Thoracic aorta (tissue), 2 donors: ENCODE data around the gene SLC7A1. TPM values are rescaled to one million over a fixed set of nuclear protein-coding genes. Genes with fewer than 3 reads are reported as not detected.

Source experiments
- ATAC-seq: fragments of 150-250 bp; one replicate; pipeline ENCODE4 v1.8.0; 2017; ENCODE audit warnings: low read depth; ENCODE audit not compliant: insufficient number of reproducible peaks, low FRiP score
- DNase-seq: peaks from one replicate; pipeline ENCODE4 v3.0.0-alpha.2; 2020; ENCODE audit warnings: low spot score
- H3K27ac ChIP-seq, 2 donors: fragments of 200-600 bp; sonication (generic); 1 replicate in 1 of 2; 2 replicates in 1 of 2; pipeline ENCODE4 v1.5.1; 2016; ENCODE audit warnings: mild to moderate bottlenecking in 2 of 2, moderate library complexity in 2 of 2
- H3K27me3 ChIP-seq: fragments of 200-600 bp; sonication (generic); replicated peaks from 2 replicates; pipeline ENCODE4 v1.6.0; 2016; ENCODE audit warnings: mild to moderate bottlenecking; ENCODE audit not compliant: insufficient read depth
- H3K36me3 ChIP-seq: fragments of 200-600 bp; sonication (generic); one replicate; pipeline ENCODE4 v1.5.1; 2016
- H3K4me1 ChIP-seq, 2 donors: fragments of 200-600 bp; sonication (generic); 1 replicate in 1 of 2; 2 replicates in 1 of 2; pipeline versions ENCODE4 v1.5.1 to v1.6.0; 2016; ENCODE audit warnings: low read depth in 2 of 2, mild to moderate bottlenecking in 1 of 2; ENCODE audit not compliant: control insufficient read depth in 1 of 2
- H3K4me3 ChIP-seq: fragments of 200-600 bp; sonication (generic); 2 replicates; pipeline ENCODE4 v1.5.1; 2016; ENCODE audit warnings: mild to moderate bottlenecking
- H3K9me3 ChIP-seq: fragments of 200-600 bp; sonication (generic); 2 replicates; pipeline ENCODE4 v1.5.1; 2016
- CTCF ChIP-seq: fragments of 200-600 bp; sonication (generic); IDR thresholded peaks from one replicate; pipeline ENCODE4 v1.5.1; 2019; ENCODE audit warnings: antibody characterized with exemption
- total RNA-seq, 2 donors: library from RNA; depleted of rRNA; stranded (reverse); fragments of >200 nt; gene quantifications; one replicate each; pipeline versions ENCODE4 v1.1.0 to v1.2.3, GENCODE V29; 2016

The SLC7A1 gene
- total RNA-seq, 2 donors from 2014 or later: 24.0 to 39.1 TPM

DNA sequence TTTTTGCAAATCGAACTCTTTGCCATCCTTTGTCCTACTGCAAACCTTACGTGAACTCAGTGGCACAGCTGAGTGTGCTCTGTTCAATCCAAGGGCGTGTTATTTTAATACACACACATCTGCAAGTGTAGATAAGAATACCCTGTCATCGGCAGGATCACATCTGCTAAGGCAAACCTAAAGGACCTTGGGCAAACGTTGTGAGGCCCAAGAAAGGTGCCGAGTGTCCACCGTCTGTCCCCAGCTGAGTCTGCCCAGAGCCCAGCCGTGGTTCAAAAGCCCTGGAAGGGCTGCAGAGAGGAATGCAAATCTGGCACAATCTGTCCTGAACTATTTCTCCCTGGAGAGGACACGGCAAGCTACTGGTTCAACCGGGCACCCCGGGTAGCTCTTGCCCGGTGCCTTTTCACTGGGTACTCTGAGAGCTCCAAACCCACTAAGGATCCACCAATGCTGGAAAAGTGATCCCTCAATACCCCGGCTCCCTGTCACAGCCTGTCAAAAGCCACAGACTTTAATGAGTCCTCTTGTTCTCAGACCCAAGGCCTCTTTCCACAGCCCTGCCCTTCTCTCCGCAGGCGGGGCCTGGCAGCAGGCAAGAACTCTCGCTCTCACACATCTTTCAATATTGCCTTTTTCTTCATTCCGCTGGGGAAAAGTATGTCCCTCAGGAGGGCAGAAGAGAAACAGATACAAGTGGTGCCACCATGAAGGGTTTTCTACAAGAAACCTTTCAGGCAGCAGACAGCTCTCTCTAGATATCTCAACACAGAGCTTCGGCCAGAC lies 17.0 kb downstream of the SLC7A1 start:
- H3K36me3 ChIP-seq: no peaks in the 10 kb centered on the region
- no peak for DNase-seq
- no peaks in the 10 kb centered on the region for H3K27me3 ChIP-seq
- H3K4me1 ChIP-seq: peaks cover 12 to 34% of the 10 kb centered on the region in 2 donors
- no peak for ATAC-seq
- H3K4me3 ChIP-seq: peak overlapping the region; percentile 49
- no peaks in the 10 kb centered on the region for H3K9me3 ChIP-seq
- peak overlapping the region; percentile 32 to 34 for H3K27ac ChIP-seq
- TF ChIP-seq CTCF: no peak

GRCh38 chr13:29577136-29578051 lies 18.1 kb downstream of the SLC7A1 start:
- TF ChIP-seq CTCF: no peak
- Histone ChIP-seq H3K36me3 (no peaks in the 10 kb centered on the region), H3K4me1 (peaks cover 18 to 39% of the 10 kb centered on the region in 2 donors), H3K27ac (no peak overlapping the region), H3K4me3 (no peak overlapping the region), H3K27me3 (no peaks in the 10 kb centered on the region), H3K9me3 (no peaks in the 10 kb centered on the region)
- DNase-seq: no peak
- ATAC-seq: no peak

DNA sequence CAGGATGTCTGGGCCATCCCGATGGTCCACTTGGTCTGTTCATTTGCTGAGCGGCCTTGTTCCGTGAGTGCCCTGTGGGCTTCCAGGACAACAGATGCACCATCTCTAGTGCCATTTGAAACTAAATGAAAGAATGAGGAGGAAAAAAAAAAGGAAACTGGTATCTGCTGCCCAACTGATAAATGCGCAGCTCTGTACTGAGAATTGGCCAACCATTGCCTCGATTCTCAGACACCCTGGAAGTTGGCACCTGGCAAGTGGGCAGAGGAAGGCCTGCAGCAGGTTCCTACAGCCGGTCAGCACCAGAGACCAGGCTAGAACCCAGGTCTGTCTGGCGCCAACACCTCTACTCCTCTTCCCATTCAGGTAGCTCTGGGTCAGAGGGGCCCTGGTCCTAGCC lies 18.9 kb downstream of the SLC7A1 start:
- ATAC-seq (no peak), DNase-seq (no peak)
- no peak overlapping the region for H3K27ac ChIP-seq
- no peaks in the 10 kb centered on the region for H3K9me3 ChIP-seq
- H3K4me3 ChIP-seq: no peak overlapping the region
- no peak for TF ChIP-seq CTCF
- no peaks in the 10 kb centered on the region for H3K36me3 ChIP-seq
- H3K4me1 ChIP-seq: peaks cover 18 to 39% of the 10 kb centered on the region in 2 donors
- no peaks in the 10 kb centered on the region for H3K27me3 ChIP-seq

DNA sequence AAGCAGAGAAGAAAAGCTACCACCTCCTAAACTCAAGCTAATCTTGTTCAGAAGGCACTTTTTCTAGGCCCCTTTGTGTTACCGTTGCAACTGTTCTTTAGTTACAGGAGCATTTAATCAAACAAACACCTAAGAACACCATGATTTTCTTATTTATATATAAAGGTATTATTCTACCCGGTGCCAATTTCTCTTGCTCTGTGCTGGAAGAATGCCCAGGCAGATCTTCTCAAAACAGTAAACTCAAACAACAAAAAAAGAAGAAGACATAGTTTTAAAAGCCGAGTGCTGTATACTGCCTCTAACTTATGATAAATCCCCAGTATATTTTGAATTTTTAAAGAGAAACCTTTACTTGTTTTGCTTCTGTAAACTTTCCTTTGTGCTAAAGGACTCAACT lies 20.4 kb downstream of the SLC7A1 start:
- no peaks in the 10 kb centered on the region for H3K9me3 ChIP-seq

More for the DNA sequence above, 20.4 kb downstream of the SLC7A1 start:
- H3K36me3 ChIP-seq: no peaks in the 10 kb centered on the region
- no peak for TF ChIP-seq CTCF
- ATAC-seq: no peak
- no peak overlapping the region for H3K27ac ChIP-seq
- DNase-seq: no peak
- no peaks in the 10 kb centered on the region for H3K27me3 ChIP-seq
- peaks cover 18 to 39% of the 10 kb centered on the region in 2 donors for H3K4me1 ChIP-seq
- H3K4me3 ChIP-seq: no peak overlapping the region
